ENCODE data around the gene TSPAN9. TPM values are rescaled to one million over a fixed set of nuclear protein-coding genes. Genes with fewer than 3 reads are reported as not detected.

Gene TSPAN9
- total and polyA plus RNA-seq, 9 donors: 24.9 to 72.3 (median 55.7) TPM

DNA sequence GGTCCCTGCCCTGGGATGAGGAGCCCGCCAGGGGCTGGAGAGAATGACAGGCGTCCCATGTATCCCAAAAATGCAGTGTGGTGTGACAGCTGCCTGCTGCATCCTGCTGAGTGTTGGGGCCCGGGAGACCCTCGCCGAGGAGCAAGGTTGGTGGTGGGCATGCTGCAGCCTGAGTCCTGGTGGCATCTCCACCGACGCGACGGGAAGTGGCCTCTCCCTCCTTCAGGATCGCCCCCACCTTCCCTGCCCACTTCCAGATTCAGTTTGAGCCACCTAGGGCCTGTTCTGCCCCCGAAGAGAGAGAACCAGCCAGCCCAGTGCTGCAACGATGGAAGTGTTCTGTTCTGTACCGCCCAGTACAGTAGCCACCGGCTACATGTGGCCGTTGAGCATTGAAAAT, 70.1 kb downstream of the TSPAN9 start:
- Histone ChIP-seq H3K4me3 (no peak overlapping the region), H3K27me3 (no peaks in the 10 kb centered on the region), H3K4me1 (ENCODE audit: insufficient read depth) (peaks cover 20% of the 10 kb centered on the region), H3K9me3 (no peaks in the 10 kb centered on the region), H3K36me3 (no peaks in the 10 kb centered on the region), H3K27ac (no peak overlapping the region)
- no peak for DNase-seq
- TF ChIP-seq, protein P1, sequence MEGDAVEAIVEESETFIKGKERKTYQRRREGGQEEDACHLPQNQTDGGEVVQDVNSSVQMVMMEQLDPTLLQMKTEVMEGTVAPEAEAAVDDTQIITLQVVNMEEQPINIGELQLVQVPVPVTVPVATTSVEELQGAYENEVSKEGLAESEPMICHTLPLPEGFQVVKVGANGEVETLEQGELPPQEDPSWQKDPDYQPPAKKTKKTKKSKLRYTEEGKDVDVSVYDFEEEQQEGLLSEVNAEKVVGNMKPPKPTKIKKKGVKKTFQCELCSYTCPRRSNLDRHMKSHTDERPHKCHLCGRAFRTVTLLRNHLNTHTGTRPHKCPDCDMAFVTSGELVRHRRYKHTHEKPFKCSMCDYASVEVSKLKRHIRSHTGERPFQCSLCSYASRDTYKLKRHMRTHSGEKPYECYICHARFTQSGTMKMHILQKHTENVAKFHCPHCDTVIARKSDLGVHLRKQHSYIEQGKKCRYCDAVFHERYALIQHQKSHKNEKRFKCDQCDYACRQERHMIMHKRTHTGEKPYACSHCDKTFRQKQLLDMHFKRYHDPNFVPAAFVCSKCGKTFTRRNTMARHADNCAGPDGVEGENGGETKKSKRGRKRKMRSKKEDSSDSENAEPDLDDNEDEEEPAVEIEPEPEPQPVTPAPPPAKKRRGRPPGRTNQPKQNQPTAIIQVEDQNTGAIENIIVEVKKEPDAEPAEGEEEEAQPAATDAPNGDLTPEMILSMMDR (IDR thresholded peaks at IDR 0.05): no peak
- TF ChIP-seq POLR2A (IDR thresholded peaks at IDR 0.05) (no peak), EP300 (IDR thresholded peaks at IDR 0.05) (no peak)
- intact Hi-C loops (cut with DNase I): no loop called here
- WGBS, 3 donors: 92 to 97% (median 93%) methylated on average over 15 of the region's 15 CpGs

DNA sequence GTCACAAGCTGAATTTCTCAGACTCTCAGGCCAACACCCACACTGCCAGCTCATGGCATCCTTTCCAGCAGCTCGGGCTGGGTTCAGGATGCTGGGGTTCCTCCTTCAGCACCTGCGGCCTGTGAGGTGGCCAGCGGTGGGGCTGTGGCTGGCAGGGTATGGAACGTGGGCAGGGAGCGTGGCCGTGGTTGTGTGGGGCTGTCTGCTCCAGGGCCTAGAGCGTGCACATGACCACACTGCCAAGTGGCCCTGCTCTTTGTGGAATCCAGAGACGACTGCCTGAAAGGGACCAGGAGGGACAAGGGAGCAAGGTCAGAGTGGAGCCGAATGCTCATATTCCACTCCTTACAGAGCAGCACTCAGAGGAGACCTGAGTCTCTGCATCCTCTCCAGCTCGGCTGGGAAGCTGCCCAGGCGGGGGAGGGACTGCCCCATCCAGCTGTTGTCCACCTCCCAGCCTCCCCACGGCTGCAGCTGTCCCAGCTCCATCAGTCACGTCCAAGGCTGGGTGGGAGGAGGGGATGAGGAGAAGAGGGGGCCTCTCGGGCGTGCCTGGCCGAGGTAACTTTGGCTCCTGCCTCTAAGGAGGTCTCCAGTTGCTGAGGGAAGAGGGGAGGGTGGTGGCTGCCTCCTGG, 71.3 kb downstream of the TSPAN9 start:
- peak; percentile 65 to 87 (median 82) for DNase-seq
- Histone ChIP-seq H3K4me3 (no peak overlapping the region), H3K36me3 (no peaks in the 10 kb centered on the region), H3K27me3 (no peaks in the 10 kb centered on the region), H3K27ac (no peak overlapping the region), H3K9me3 (no peaks in the 10 kb centered on the region), H3K4me1 (ENCODE audit: insufficient read depth) (peaks cover 22% of the 10 kb centered on the region)
- intact Hi-C loops (cut with DNase I): no loop called here
- WGBS, 3 donors: 21 to 43% (median 38%) methylated on average over 16 of the region's 16 CpGs
- TF ChIP-seq EP300 (IDR thresholded peaks at IDR 0.05) (no peak), POLR2A (IDR thresholded peaks at IDR 0.05) (no peak)
- TF ChIP-seq, protein P1 (IDR thresholded peaks at IDR 0.05): no peak

DNA sequence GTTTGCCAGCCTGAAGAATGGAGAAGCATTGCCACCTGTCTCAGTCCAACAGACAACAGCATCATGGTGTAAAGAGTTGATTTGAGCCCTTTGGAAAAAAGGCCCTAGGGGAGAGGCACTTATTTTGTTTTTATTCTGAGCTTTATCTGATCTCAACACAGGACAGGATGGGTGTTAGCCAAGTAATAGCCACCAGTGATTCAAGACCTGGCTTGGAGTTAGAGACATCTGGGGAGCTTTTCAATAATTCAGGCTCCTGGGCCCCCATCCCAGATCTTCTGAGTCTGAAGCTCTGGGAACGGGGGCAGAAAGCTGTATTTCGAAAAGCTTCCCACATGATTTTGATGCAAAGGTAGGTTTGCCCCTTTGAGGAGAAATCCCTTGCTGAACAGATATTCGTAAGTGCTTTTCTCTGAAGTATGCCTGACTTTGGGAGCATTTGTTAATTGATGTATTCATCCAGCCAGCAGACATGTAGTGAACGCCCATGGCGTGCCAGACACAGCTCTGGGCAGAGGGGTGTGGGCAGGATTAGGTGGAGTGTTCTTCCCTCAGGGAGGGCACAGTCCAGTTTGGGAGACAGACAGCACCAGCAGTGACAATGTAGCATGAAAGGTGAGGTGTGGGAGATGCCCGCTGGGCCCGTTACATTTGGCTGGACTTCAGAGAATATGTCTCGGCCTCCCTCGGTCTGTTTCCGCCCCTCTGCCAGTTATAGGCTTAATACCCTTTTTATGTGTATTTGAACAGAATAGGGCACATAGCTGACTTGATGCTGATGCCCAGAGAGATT, 72.5 kb downstream of the TSPAN9 start:
- Histone ChIP-seq H3K27ac (no peak overlapping the region), H3K36me3 (no peaks in the 10 kb centered on the region), H3K9me3 (no peaks in the 10 kb centered on the region), H3K4me1 (ENCODE audit: insufficient read depth) (peaks cover 22% of the 10 kb centered on the region), H3K27me3 (no peaks in the 10 kb centered on the region), H3K4me3 (no peak overlapping the region)
- TF ChIP-seq POLR2A (IDR thresholded peaks at IDR 0.05) (no peak), EP300 (IDR thresholded peaks at IDR 0.05) (no peak)
- TF ChIP-seq, protein P1 (IDR thresholded peaks at IDR 0.05): no peak
- intact Hi-C loops (cut with DNase I): no loop called here
- no peak for DNase-seq
- 83 to 91% (median 91%) methylated on average over 10 of the region's 10 CpGs for WGBS, 3 donors

DNA sequence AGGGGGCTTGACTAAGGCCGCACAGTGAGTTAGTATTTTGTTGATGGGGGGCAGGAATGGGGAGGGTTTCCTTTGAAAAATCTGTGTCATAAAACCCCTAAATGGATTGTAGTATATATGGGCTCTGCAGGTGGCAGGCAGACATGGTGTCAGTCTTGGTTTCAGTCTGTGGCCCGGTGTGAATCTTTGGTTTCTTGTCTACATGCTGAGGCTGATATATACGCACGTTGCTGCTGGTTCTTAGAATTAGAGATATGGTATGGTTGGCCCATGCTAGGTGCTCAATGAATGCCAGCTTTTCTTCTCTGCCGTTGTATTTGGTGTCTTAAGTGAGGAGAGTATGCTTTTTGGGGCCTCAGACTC, 73.1 kb downstream of the TSPAN9 start:
- H3K27me3 ChIP-seq: no peaks in the 10 kb centered on the region
- no peak overlapping the region for H3K4me3 ChIP-seq
- DNase-seq: no peak
- peaks cover 20% of the 10 kb centered on the region for H3K4me1 ChIP-seq (ENCODE audit: insufficient read depth)
- H3K9me3 ChIP-seq: no peaks in the 10 kb centered on the region
- 76 to 84% (median 77%) methylated on average over 5 of the region's 5 CpGs for WGBS, 3 donors
- no peaks in the 10 kb centered on the region for H3K36me3 ChIP-seq
- no peak overlapping the region for H3K27ac ChIP-seq
- intact Hi-C loops (cut with DNase I): no loop called here
- no peak for TF ChIP-seq POLR2A (IDR thresholded peaks at IDR 0.05)
- TF ChIP-seq, protein P1 (IDR thresholded peaks at IDR 0.05): no peak
- no peak for TF ChIP-seq EP300 (IDR thresholded peaks at IDR 0.05)
